HepG2 (cell line): Measurements from ENCODE around the gene TRMT112. TPM values are rescaled to one million over a fixed set of nuclear protein-coding genes. Genes with fewer than 3 reads are reported as not detected.

Source experiments
- ATRX ChIP-seq: sonication (generic); formaldehyde crosslinking; IDR thresholded peaks from 2 replicates; pipeline ENCODE4 v1.4.0; 2020; ENCODE audit warnings: missing genetic modification reagents, borderline replicate concordance
- BORCS8-MEF2B ChIP-seq: sonication (generic); formaldehyde crosslinking; IDR thresholded peaks from 2 replicates; pipeline ENCODE4 v1.8.0; 2022; ENCODE audit warnings: mild to moderate bottlenecking, missing genetic modification reagents
- DR1 ChIP-seq: sonication (generic); formaldehyde crosslinking; IDR thresholded peaks from 2 replicates; pipeline ENCODE4 v1.8.0; 2021; ENCODE audit warnings: mild to moderate bottlenecking, missing genetic modification reagents, inconsistent platforms
- GABPA ChIP-seq, 2 experiments: IDR thresholded peaks; 2 replicates each; pipeline ENCODE4 v1.6.1; 2011 to 2016; ENCODE audit warnings: low read depth in 2 of 2, low read length in 1 of 2, missing biosample characterization in 1 of 2, missing genetic modification characterization in 1 of 2
- GABPB1 ChIP-seq: IDR thresholded peaks from 2 replicates; pipeline ENCODE4 v1.6.1; 2016; ENCODE audit warnings: mild to moderate bottlenecking, missing genetic modification reagents, moderate library complexity, missing compliant biosample characterization
- IKZF1 ChIP-seq: fragments of 450-650 bp; IDR thresholded peaks from 2 replicates; pipeline ENCODE4 v1.7.1; 2016
- ISX ChIP-seq: sonication (generic); formaldehyde crosslinking; conservative IDR thresholded peaks from 2 replicates; pipeline ENCODE4 v1.5.0; 2020; ENCODE audit warnings: missing genetic modification reagents
- RXRA ChIP-seq: sonication (generic); formaldehyde crosslinking; IDR thresholded peaks from 2 replicates; pipeline ENCODE4 v1.5.1; 2020; ENCODE audit warnings: missing genetic modification reagents
- SP2 ChIP-seq: sonication (generic); formaldehyde crosslinking; IDR thresholded peaks from 2 replicates; pipeline ENCODE4 v1.5.1; 2020; ENCODE audit warnings: mild to moderate bottlenecking, missing genetic modification reagents
- TARDBP ChIP-seq: sonication (generic); formaldehyde crosslinking; IDR thresholded peaks from 2 replicates; pipeline ENCODE4 v1.8.0; 2022; ENCODE audit warnings: mild to moderate bottlenecking, missing genetic modification reagents
- TBL1XR1 ChIP-seq: fragments of 150-350 bp; IDR thresholded peaks from 2 replicates; pipeline ENCODE4 v1.6.1; 2014; ENCODE audit warnings: borderline replicate concordance, low read length; ENCODE audit not compliant: partially characterized antibody
- ZFX ChIP-seq: sonication (generic); formaldehyde crosslinking; IDR thresholded peaks from 2 replicates; pipeline ENCODE4 v1.4.0; 2020; ENCODE audit warnings: mild to moderate bottlenecking, low read depth, missing genetic modification reagents, moderate library complexity
- ZNF138 ChIP-seq: sonication (generic); formaldehyde crosslinking; IDR thresholded peaks from 2 replicates; pipeline ENCODE4 v1.5.0; 2020; ENCODE audit warnings: mild to moderate bottlenecking, low read depth, missing genetic modification reagents
- ZNF207 ChIP-seq: fragments of 450-650 bp; IDR thresholded peaks from 2 replicates; pipeline ENCODE4 v1.6.1; 2016; ENCODE audit warnings: antibody characterized with exemption, borderline replicate concordance
- ZNF264 ChIP-seq: sonication (generic); formaldehyde crosslinking; IDR thresholded peaks from 2 replicates; pipeline ENCODE4 v1.4.0; 2020; ENCODE audit warnings: missing genetic modification reagents
- ZNF317 ChIP-seq: sonication (generic); formaldehyde crosslinking; IDR thresholded peaks from 2 replicates; pipeline ENCODE4 v1.5.0; 2020; ENCODE audit warnings: mild to moderate bottlenecking, missing genetic modification reagents
- polyA plus RNA-seq, 8 experiments: library from polyadenylated mRNA; depleted of rRNA in 3 of 8; stranded (reverse) in 7 of 8; unstranded in 1 of 8; fragments of >200 nt; fragmentation: Illumina TruSeq in 4 of 8; extraction: Trizol in 4 of 8; gene quantifications; 2 replicates each; pipeline versions ENCODE4 v1.2.1 to v1.2.3, GENCODE V29; 2011 to 2016; ENCODE audit warnings: low read depth in 4 of 8, missing spikeins in 1 of 8, mixed read lengths in 1 of 8; ENCODE audit not compliant: insufficient read depth in 1 of 8
- total RNA-seq, 5 experiments: library from RNA; depleted of rRNA; stranded (reverse); fragments of >200 nt; fragmentation: Illumina TruSeq; extraction: Trizol; gene quantifications; 2 replicates each; pipeline ENCODE4 v1.2.3, GENCODE V29; 2016; ENCODE audit warnings: low read depth in 1 of 5
- TF ChIP-seq, protein P1 (sequence below): sonication (generic); formaldehyde crosslinking; IDR thresholded peaks from 2 replicates; pipeline ENCODE4 v1.4.0; 2020; ENCODE audit warnings: missing genetic modification reagents
- TF ChIP-seq, protein P2 (sequence below): sonication (generic); formaldehyde crosslinking; IDR thresholded peaks from 2 replicates; pipeline ENCODE4 v1.4.0; 2020; ENCODE audit warnings: missing genetic modification reagents
- TF ChIP-seq, protein P3 (sequence below): sonication (generic); formaldehyde crosslinking; IDR thresholded peaks from 2 replicates; pipeline ENCODE4 v1.8.0; 2023; ENCODE audit warnings: mild to moderate bottlenecking, missing genetic modification reagents
- TF ChIP-seq, protein P4 (sequence below): sonication (generic); formaldehyde crosslinking; conservative IDR thresholded peaks from 2 replicates; pipeline ENCODE4 v1.8.0; 2022; ENCODE audit warnings: mild to moderate bottlenecking, moderate library complexity, missing genetic modification reagents

TRMT112 gene
- total and polyA plus RNA-seq, 2 of the 13 experiments (the other 11 are each of a cell fraction or from before 2014, with no cell fraction given): 186 to 409 TPM

DNA sequence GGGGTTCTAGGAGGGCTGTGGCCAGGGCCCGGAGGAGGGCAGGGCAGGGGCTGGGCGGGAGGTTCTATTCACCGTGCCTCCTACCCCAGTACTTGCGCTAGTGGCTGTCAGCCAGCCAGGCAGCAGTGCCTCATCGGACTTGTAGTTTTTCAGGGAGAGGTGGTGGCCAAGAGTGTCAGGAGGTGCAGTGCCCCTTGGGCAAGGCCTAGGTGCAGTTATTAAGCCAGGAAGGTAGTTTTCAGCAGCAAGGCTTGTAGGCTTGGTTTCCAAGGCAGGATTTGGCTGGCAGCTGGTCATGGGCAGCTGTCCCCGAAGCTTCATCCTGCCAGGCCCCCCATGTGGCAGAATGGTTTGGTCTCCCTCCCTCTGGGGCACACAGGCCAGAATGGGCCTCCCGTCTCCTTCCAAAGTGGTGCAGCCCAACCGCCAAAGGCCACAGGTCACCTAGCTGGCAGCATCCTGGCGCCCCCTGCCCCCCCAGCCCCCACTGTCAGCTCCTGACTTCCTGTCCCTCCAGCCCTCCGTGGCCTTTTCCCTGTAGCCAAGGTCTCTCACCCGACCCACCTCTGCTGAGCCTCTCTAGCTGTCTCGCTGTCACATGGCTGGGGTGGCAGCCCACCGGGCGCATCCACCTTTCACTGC lies 31.1 kb upstream of the TRMT112 start (continued):
- no peak for TF ChIP-seq BORCS8-MEF2B (CRISPR knock-in tag)
- TF ChIP-seq IKZF1: no peak
- TF ChIP-seq, protein P1, sequence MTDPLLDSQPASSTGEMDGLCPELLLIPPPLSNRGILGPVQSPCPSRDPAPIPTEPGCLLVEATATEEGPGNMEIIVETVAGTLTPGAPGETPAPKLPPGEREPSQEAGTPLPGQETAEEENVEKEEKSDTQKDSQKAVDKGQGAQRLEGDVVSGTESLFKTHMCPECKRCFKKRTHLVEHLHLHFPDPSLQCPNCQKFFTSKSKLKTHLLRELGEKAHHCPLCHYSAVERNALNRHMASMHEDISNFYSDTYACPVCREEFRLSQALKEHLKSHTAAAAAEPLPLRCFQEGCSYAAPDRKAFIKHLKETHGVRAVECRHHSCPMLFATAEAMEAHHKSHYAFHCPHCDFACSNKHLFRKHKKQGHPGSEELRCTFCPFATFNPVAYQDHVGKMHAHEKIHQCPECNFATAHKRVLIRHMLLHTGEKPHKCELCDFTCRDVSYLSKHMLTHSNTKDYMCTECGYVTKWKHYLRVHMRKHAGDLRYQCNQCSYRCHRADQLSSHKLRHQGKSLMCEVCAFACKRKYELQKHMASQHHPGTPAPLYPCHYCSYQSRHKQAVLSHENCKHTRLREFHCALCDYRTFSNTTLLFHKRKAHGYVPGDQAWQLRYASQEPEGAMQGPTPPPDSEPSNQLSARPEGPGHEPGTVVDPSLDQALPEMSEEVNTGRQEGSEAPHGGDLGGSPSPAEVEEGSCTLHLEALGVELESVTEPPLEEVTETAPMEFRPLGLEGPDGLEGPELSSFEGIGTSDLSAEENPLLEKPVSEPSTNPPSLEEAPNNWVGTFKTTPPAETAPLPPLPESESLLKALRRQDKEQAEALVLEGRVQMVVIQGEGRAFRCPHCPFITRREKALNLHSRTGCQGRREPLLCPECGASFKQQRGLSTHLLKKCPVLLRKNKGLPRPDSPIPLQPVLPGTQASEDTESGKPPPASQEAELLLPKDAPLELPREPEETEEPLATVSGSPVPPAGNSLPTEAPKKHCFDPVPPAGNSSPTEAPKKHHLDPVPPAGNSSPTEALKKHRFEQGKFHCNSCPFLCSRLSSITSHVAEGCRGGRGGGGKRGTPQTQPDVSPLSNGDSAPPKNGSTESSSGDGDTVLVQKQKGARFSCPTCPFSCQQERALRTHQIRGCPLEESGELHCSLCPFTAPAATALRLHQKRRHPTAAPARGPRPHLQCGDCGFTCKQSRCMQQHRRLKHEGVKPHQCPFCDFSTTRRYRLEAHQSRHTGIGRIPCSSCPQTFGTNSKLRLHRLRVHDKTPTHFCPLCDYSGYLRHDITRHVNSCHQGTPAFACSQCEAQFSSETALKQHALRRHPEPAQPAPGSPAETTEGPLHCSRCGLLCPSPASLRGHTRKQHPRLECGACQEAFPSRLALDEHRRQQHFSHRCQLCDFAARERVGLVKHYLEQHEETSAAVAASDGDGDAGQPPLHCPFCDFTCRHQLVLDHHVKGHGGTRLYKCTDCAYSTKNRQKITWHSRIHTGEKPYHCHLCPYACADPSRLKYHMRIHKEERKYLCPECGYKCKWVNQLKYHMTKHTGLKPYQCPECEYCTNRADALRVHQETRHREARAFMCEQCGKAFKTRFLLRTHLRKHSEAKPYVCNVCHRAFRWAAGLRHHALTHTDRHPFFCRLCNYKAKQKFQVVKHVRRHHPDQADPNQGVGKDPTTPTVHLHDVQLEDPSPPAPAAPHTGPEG (CRISPR knock-in tag): no peak
- no peak for TF ChIP-seq ISX (CRISPR knock-in tag)
- TF ChIP-seq RXRA (CRISPR knock-in tag): 0 out of 2 replicates have a peak, but pooled peaks have one; percentile 23
- no peak for TF ChIP-seq ZNF207
- TF ChIP-seq SP2 (CRISPR knock-in tag): no peak
- TF ChIP-seq, protein P2, sequence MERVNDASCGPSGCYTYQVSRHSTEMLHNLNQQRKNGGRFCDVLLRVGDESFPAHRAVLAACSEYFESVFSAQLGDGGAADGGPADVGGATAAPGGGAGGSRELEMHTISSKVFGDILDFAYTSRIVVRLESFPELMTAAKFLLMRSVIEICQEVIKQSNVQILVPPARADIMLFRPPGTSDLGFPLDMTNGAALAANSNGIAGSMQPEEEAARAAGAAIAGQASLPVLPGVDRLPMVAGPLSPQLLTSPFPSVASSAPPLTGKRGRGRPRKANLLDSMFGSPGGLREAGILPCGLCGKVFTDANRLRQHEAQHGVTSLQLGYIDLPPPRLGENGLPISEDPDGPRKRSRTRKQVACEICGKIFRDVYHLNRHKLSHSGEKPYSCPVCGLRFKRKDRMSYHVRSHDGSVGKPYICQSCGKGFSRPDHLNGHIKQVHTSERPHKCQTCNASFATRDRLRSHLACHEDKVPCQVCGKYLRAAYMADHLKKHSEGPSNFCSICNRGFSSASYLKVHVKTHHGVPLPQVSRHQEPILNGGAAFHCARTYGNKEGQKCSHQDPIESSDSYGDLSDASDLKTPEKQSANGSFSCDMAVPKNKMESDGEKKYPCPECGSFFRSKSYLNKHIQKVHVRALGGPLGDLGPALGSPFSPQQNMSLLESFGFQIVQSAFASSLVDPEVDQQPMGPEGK (CRISPR knock-in tag): peak; percentile 78
- TF ChIP-seq, protein P3, sequence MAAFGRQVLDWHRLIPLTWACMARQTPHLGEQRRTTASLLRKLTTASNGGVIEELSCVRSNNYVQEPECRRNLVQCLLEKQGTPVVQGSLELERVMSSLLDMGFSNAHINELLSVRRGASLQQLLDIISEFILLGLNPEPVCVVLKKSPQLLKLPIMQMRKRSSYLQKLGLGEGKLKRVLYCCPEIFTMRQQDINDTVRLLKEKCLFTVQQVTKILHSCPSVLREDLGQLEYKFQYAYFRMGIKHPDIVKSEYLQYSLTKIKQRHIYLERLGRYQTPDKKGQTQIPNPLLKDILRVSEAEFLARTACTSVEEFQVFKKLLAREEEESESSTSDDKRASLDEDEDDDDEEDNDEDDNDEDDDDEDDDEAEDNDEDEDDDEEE (CRISPR knock-in tag): no peak
- TF ChIP-seq TARDBP: no peak
- TF ChIP-seq ATRX: no peak
- peak; percentile 42; the same call in 1 of the 2 replicates for TF ChIP-seq ZFX
- TF ChIP-seq ZNF264 (CRISPR knock-in tag): no peak
- no peak for TF ChIP-seq DR1 (CRISPR knock-in tag)
- TF ChIP-seq TBL1XR1: no peak
- TF ChIP-seq GABPA (IDR thresholded peaks at IDR 0.05; ENCODE audit: low read depth, low read length): no peak
- TF ChIP-seq GABPA (CRISPR knock-in tag; IDR thresholded peaks at IDR 0.05; ENCODE audit: low read depth): peak; percentile 42
- TF ChIP-seq ZNF317 (CRISPR knock-in tag): no peak
- no peak for TF ChIP-seq ZNF138 (CRISPR knock-in tag)
- TF ChIP-seq, protein P4, sequence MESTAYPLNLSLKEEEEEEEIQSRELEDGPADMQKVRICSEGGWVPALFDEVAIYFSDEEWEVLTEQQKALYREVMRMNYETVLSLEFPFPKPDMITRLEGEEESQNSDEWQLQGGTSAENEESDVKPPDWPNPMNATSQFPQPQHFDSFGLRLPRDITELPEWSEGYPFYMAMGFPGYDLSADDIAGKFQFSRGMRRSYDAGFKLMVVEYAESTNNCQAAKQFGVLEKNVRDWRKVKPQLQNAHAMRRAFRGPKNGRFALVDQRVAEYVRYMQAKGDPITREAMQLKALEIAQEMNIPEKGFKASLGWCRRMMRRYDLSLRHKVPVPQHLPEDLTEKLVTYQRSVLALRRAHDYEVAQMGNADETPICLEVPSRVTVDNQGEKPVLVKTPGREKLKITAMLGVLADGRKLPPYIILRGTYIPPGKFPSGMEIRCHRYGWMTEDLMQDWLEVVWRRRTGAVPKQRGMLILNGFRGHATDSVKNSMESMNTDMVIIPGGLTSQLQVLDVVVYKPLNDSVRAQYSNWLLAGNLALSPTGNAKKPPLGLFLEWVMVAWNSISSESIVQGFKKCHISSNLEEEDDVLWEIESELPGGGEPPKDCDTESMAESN: no peak
- peak; percentile 35; the same call in 1 of the 2 replicates for TF ChIP-seq GABPB1
